K562 (cell line): ENCODE measurements around the gene TMEM156. TPM values are rescaled to one million over a fixed set of nuclear protein-coding genes. Genes with fewer than 3 reads are reported as not detected.

Source experiments
- ATAC-seq: fragments of 200-7000 bp; cut with Tn5 transposase; 3 replicates; pipeline ENCODE4 v1.9.1; 2020; ENCODE audit warnings: moderate library complexity
- BruUV-seq: library from RNA; stranded (reverse); fragments of 400-500 nt; replicated peaks from 2 replicates; lab custom pipeline; 2021; lab: Mats Ljungman, UMichigan
- CTCF ChIA-PET: fragments of 300-600 bp; formaldehyde crosslinking; extraction: SDS; loops from one replicate; lab custom pipeline; 2021; ENCODE audit warnings: low intra/inter-chr PET ratio; lab: Yijun Ruan, JAX
- POLR2A ChIA-PET: fragments of 300-600, 350-650 bp; sonication (Branson Sonifier 250); formaldehyde crosslinking; extraction: SDS; loops from one replicate; lab custom pipeline; 2021; ENCODE audit warnings: antibody characterized with exemption, inconsistent platforms; lab: Yijun Ruan, JAX
- DNase-seq, 4 experiments: peaks; one replicate each; pipeline versions ENCODE4 v3.0.0 to v3.0.0-alpha.2; 2011 to 2018; ENCODE audit warnings: low spot score in 3 of 4, mixed read lengths in 3 of 4; ENCODE audit errors: extremely low read depth in 1 of 4
- FAIRE-seq: peaks from 2 replicates; lab custom pipeline; 2011; peaks lifted over from hg19 to GRCh38; lab: Jason Lieb, UNC
- H2AFZ ChIP-seq: 2 replicates; pipeline ENCODE4 v1.6.0; 2011; ENCODE audit warnings: low read depth, low read length, control low read depth, inconsistent platforms
- H3K27ac ChIP-seq: fragments of 200-600 bp; 3 replicates; pipeline ENCODE4 v1.8.0; 2011; ENCODE audit warnings: low read depth, mild to moderate bottlenecking, control low read depth, inconsistent platforms, low read length, moderate library complexity, mixed read lengths; ENCODE audit errors: extremely low read depth
- H3K27me3 ChIP-seq, 2 experiments: fragments of 300-600 bp in 1 of 2; 2 replicates in 1 of 2; 3 replicates in 1 of 2; pipeline versions ENCODE4 v1.6.0 to v1.8.0; 2011; ENCODE audit warnings: inconsistent platforms in 2 of 2, low read length in 2 of 2, mild to moderate bottlenecking in 1 of 2, mixed read lengths in 1 of 2, moderate library complexity in 1 of 2; ENCODE audit not compliant: control insufficient read depth in 2 of 2, insufficient read depth in 2 of 2
- H3K36me3 ChIP-seq: fragments of 300-600 bp; 3 replicates; pipeline ENCODE4 v1.8.0; 2011; ENCODE audit warnings: mild to moderate bottlenecking, low read length, inconsistent platforms; ENCODE audit not compliant: control insufficient read depth, insufficient read depth
- H3K4me1 ChIP-seq, 2 experiments: fragments of 200-600 bp in 1 of 2; replicated peaks in 1 of 2; 2 replicates in 1 of 2; 3 replicates in 1 of 2; pipeline versions ENCODE4 v1.5.1 to v1.8.0; 2011; ENCODE audit warnings: inconsistent platforms in 2 of 2, low read length in 2 of 2, mild to moderate bottlenecking in 1 of 2, mixed read lengths in 1 of 2, moderate library complexity in 1 of 2; ENCODE audit not compliant: control insufficient read depth in 2 of 2, insufficient read depth in 2 of 2
- H3K4me2 ChIP-seq: 2 replicates; pipeline ENCODE4 v1.6.1; 2011; ENCODE audit warnings: low read length, control low read depth, inconsistent platforms, mixed read lengths; ENCODE audit not compliant: insufficient read depth
- H3K4me3 ChIP-seq: fragments of 200-600 bp; sonication (generic), shearing (Covaris generic); 2 replicates; pipeline ENCODE4 v1.5.1; 2016; ENCODE audit warnings: control low read depth, inconsistent platforms
- H3K79me2 ChIP-seq: fragments of 200-600 bp; 3 replicates; pipeline ENCODE4 v1.8.0; 2011; ENCODE audit warnings: low read length, inconsistent platforms; ENCODE audit not compliant: control insufficient read depth, insufficient read depth
- H3K9ac ChIP-seq, 2 experiments: 2 replicates each; pipeline versions ENCODE4 v1.6.0 to v1.6.1; 2011; ENCODE audit warnings: low read depth in 2 of 2, low read length in 2 of 2, control low read depth in 1 of 2, inconsistent platforms in 1 of 2, mild to moderate bottlenecking in 1 of 2, mixed read lengths in 1 of 2; ENCODE audit not compliant: insufficient read depth in 1 of 2
- H3K9me1 ChIP-seq: one replicate; pipeline ENCODE4 v1.6.0; 2011; ENCODE audit warnings: inconsistent platforms, mild to moderate bottlenecking, low read length, moderate library complexity; ENCODE audit not compliant: control insufficient read depth, insufficient read depth
- H3K9me3 ChIP-seq: replicated peaks from 2 replicates; pipeline ENCODE4 v1.5.1; 2011; ENCODE audit warnings: low read depth, low read length, inconsistent platforms; ENCODE audit not compliant: control insufficient read depth, insufficient read depth
- H4K20me1 ChIP-seq: replicated peaks from 2 replicates; pipeline ENCODE4 v1.6.1; 2011; ENCODE audit warnings: low read length, inconsistent platforms, mixed read lengths; ENCODE audit not compliant: control insufficient read depth, insufficient read depth
- CBFA2T2 ChIP-seq: fragments of 450-650 bp; conservative IDR thresholded peaks from 2 replicates; pipeline ENCODE4 v1.6.1; 2017; ENCODE audit warnings: mild to moderate bottlenecking
- HNRNPUL1 ChIP-seq: fragments of 200-400 bp; formaldehyde crosslinking; IDR thresholded peaks from 2 replicates; pipeline ENCODE4 v1.6.1; 2017; ENCODE audit warnings: low read length
- LEF1 ChIP-seq: fragments of 450-650 bp; IDR thresholded peaks from 2 replicates; pipeline ENCODE4 v1.6.1; 2016; ENCODE audit warnings: mild to moderate bottlenecking
- MYBL2 ChIP-seq, 2 experiments: fragments of 450-650 bp in 1 of 2; sonication (generic) in 1 of 2; formaldehyde crosslinking in 1 of 2; IDR thresholded peaks; 2 replicates each; pipeline versions ENCODE4 v1.6.1 to v1.8.1; 2017 to 2022; ENCODE audit warnings: borderline replicate concordance in 1 of 2, inconsistent platforms in 1 of 2, low read depth in 1 of 2, mild to moderate bottlenecking in 1 of 2, missing genetic modification reagents in 1 of 2, moderate library complexity in 1 of 2
- RBFOX2 ChIP-seq: fragments of 200-400 bp; formaldehyde crosslinking; IDR thresholded peaks from 2 replicates; pipeline ENCODE4 v1.6.1; 2017; ENCODE audit warnings: low read depth, mild to moderate bottlenecking, low read length, moderate library complexity
- SMAD2 ChIP-seq: fragments of 150-350 bp; IDR thresholded peaks from 2 replicates; pipeline ENCODE4 v1.6.1; 2014; ENCODE audit warnings: low read depth, mild to moderate bottlenecking, low read length
- ZC3H8 ChIP-seq: fragments of 450-650 bp; IDR thresholded peaks from 2 replicates; pipeline ENCODE4 v1.6.1; 2017
- ZNF175 ChIP-seq: fragments of 200-800 bp; sonication (Bioruptor generic); IDR thresholded peaks from 2 replicates; pipeline ENCODE4 v1.6.1; 2016; ENCODE audit warnings: low read depth, mild to moderate bottlenecking, missing genetic modification characterization, missing compliant biosample characterization
- ZNF184 ChIP-seq: sonication (generic); formaldehyde crosslinking; IDR thresholded peaks from 2 replicates; pipeline ENCODE4 v1.5.0; 2020; ENCODE audit warnings: missing genetic modification reagents
- ZNF436 ChIP-seq: fragments of 250-450, 450-650 bp; sonication (Bioruptor Pico); formaldehyde crosslinking; IDR thresholded peaks from 2 replicates; pipeline ENCODE4 v1.7.0; 2020; ENCODE audit warnings: mild to moderate bottlenecking
- WGBS: fragments of 100-300 bp; shearing (Covaris generic); methylation state at CpG from one replicate; pipeline ENCODE4 v1.1.6; 2016; ENCODE audit warnings: low coverage, mixed read lengths; ENCODE audit not compliant: insufficient coverage; ENCODE audit errors: missing lambda C conversion rate; 5-methylcytosine and 5-hydroxymethylcytosine counted together
- in situ Hi-C: fragments of 300-500 bp; cut with MboI; formaldehyde crosslinking; loops from 4 replicates; pipeline ENCODE4 v1.15.0; 2018; ENCODE audit warnings: inconsistent platforms, mixed read lengths
- intact Hi-C: fragments of 100-400 bp; cut with micrococcal nuclease; formaldehyde crosslinking; loops from 2 replicates; pipeline ENCODE4 v1.14.2; 2022
- polyA plus RNA-seq, 8 experiments: library from polyadenylated mRNA; depleted of rRNA in 4 of 8; stranded (reverse) in 5 of 8; unstranded in 3 of 8; fragments of >200 nt; fragmentation: Nextera tagmentation in 2 of 8; fragmentation: Illumina TruSeq in 1 of 8; extraction: Ambion mirVana in 2 of 8; extraction: Trizol in 1 of 8; gene quantifications; 2 replicates each; pipeline versions ENCODE4 v1.2.1 to v1.2.3, GENCODE V29; 2011 to 2014; ENCODE audit warnings: inconsistent platforms in 1 of 8, missing spikeins in 1 of 8
- total RNA-seq, 7 experiments: library from RNA; depleted of rRNA in 6 of 7; stranded (reverse); fragments of >200 nt in 6 of 7; fragmentation: Illumina TruSeq in 2 of 7; extraction: Trizol in 2 of 7; gene quantifications; 2 replicates each; pipeline versions ENCODE4 v1.2.1 to v1.2.3, GENCODE V29; 2011 to 2021; ENCODE audit warnings: low replicate concordance in 1 of 7
- TF ChIP-seq, protein P1 (sequence below): fragments of 250-450 bp; sonication (Bioruptor Pico); IDR thresholded peaks from 2 replicates; pipeline ENCODE4 v1.8.0; 2021; ENCODE audit warnings: borderline replicate concordance, mild to moderate bottlenecking, moderate library complexity; ENCODE audit not compliant: poor library complexity, severe bottlenecking
- TF ChIP-seq, protein P2 (sequence below): sonication (generic); formaldehyde crosslinking; IDR thresholded peaks from 2 replicates; pipeline ENCODE4 v1.8.1; 2022; ENCODE audit warnings: missing genetic modification reagents
- TF ChIP-seq, protein P3 (sequence below), 2 experiments: fragments of 450-650 bp; IDR thresholded peaks; 2 replicates each; pipeline ENCODE4 v1.6.1; 2016; ENCODE audit warnings: mild to moderate bottlenecking in 2 of 2, borderline replicate concordance in 1 of 2, low read depth in 1 of 2, moderate library complexity in 1 of 2

TMEM156 gene
- total and polyA plus RNA-seq, 9 of the 15 experiments (the other 6 are each of a cell fraction or from before 2014, with no cell fraction given), result 3.5 to 9.6 (median 6.4) TPM

DNA sequence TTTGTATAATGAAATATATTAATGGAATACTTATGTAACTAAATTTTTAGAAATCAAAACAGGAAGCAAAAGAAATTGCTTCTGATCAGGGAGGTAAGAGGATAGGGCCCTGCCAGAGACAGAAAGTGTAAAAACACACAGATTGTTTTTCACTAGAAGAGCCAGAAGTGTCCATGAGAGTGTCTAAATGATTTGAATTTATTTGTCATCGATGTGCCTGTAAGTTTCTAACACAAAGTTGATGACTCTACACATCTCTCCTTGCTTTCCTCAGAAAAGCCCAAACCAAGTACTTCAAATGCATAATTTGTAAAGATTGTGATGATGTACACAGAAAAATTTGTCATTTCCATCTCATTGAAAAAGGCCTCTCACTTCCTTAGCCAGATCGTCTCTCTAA lies 80.6 kb downstream of the TMEM156 start:
- intact Hi-C loops, result no loop called here
- ChIA-PET POLR2A (no interaction called here), CTCF (no interaction called here)
- H3K36me3 ChIP-seq, result no peaks in the 10 kb centered on the region
- no peaks in the 10 kb centered on the region for H3K4me1 ChIP-seq
- no peak for TF ChIP-seq LEF1
- TF ChIP-seq, protein P1, sequence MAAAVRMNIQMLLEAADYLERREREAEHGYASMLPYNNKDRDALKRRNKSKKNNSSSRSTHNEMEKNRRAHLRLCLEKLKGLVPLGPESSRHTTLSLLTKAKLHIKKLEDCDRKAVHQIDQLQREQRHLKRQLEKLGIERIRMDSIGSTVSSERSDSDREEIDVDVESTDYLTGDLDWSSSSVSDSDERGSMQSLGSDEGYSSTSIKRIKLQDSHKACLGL (CRISPR knock-in tag), result no peak
- TF ChIP-seq, protein P2, sequence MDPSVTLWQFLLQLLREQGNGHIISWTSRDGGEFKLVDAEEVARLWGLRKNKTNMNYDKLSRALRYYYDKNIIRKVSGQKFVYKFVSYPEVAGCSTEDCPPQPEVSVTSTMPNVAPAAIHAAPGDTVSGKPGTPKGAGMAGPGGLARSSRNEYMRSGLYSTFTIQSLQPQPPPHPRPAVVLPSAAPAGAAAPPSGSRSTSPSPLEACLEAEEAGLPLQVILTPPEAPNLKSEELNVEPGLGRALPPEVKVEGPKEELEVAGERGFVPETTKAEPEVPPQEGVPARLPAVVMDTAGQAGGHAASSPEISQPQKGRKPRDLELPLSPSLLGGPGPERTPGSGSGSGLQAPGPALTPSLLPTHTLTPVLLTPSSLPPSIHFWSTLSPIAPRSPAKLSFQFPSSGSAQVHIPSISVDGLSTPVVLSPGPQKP (CRISPR knock-in tag), result no peak
- no peak for TF ChIP-seq ZNF175 (CRISPR knock-in tag)
- TF ChIP-seq SMAD2, result no peak
- no peak for TF ChIP-seq ZC3H8
- no peak for TF ChIP-seq CBFA2T2
- TF ChIP-seq ZNF184 (CRISPR knock-in tag), result no peak
- TF ChIP-seq, protein P3, sequence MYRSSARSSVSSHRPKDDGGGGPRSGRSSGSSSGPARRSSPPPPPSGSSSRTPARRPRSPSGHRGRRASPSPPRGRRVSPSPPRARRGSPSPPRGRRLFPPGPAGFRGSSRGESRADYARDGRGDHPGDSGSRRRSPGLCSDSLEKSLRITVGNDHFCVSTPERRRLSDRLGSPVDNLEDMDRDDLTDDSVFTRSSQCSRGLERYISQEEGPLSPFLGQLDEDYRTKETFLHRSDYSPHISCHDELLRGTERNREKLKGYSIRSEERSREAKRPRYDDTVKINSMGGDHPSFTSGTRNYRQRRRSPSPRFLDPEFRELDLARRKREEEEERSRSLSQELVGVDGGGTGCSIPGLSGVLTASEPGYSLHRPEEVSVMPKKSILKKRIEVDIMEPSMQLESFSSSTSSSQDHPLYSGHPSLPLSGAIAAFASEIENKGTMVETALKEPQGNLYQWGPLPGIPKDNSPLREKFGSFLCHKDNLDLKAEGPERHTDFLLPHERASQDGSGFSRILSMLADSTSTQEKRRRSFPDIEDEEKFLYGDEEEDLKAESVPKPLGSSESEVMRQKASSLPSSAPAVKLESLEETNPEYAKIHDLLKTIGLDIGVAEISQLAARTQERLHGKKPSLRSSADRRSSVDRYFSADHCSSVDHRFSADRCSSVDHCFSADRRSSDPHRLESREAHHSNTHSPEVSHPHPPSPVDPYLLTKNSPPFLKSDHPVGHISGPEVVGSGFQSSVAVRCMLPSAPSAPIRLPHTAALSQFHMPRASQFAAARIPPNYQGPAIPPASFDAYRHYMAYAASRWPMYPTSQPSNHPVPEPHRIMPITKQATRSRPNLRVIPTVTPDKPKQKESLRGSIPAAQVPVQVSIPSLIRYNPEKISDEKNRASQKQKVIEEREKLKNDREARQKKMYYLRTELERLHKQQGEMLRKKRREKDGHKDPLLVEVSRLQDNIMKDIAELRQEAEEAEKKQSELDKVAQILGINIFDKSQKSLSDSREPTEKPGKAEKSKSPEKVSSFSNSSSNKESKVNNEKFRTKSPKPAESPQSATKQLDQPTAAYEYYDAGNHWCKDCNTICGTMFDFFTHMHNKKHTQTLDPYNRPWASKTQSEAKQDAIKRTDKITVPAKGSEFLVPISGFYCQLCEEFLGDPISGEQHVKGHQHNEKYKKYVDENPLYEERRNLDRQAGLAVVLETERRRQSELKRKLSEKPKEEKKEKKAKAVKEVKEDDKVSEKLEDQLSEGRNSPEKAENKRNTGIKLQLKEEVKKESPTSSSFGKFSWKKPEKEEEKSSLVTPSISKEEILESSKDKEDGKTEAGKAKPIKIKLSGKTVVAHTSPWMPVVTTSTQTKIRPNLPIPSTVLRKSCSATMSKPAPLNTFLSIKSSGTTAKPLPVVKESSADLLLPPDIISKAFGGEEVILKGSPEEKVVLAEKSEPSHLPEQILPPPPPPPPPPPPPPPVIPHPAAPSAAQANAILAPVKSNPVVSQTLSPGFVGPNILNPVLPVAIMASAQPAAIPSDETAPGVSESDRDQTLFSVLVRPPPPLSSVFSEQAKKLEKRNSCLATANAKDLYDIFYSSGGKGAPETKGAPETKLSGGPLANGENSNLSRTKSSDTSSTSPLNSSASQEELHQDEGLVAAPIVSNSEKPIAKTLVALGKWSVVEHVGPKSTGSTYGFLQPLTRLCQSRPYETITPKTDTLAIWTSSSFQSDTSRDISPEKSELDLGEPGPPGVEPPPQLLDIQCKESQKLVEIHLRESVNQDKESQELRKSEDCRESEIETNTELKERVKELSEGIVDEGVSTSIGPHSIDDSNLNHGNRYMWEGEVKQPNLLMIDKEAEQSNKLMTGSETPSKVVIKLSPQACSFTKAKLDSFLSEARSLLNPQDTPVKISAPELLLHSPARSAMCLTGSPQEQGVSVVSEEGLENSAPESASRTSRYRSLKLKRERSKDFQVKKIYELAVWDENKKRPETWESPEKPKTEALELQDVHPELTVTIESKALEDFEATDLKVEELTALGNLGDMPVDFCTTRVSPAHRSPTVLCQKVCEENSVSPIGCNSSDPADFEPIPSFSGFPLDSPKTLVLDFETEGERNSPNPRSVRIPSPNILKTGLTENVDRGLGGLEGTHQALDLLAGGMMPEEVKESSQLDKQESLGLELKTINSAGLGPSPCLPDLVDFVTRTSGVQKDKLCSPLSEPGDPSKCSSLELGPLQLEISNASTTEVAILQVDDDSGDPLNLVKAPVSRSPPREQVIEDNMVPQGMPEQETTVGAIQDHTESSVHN (IDR thresholded peaks at IDR 0.05; ENCODE audit: borderline replicate concordance in 1 of 2, low read depth in 1 of 2), result no peak
- no peak for TF ChIP-seq RBFOX2
- no peak for TF ChIP-seq ZNF436 (CRISPR knock-in tag)
- no peak for TF ChIP-seq MYBL2 (IDR thresholded peaks at IDR 0.05; ENCODE audit: low read depth)
- TF ChIP-seq MYBL2 (CRISPR knock-in tag; IDR thresholded peaks at IDR 0.05; ENCODE audit: borderline replicate concordance), result no peak
- TF ChIP-seq HNRNPUL1, result no peak
- no peaks in the 10 kb centered on the region for H3K9me1 ChIP-seq
- no peak overlapping the region for H3K4me3 ChIP-seq
- H3K4me2 ChIP-seq, result no peak overlapping the region
- WGBS, result 0% methylated on average over 2 of the region's 2 CpGs
- no peak overlapping the region for H3K27ac ChIP-seq
- no peak overlapping the region for H2AFZ ChIP-seq
- H4K20me1 ChIP-seq, result no peaks in the 10 kb centered on the region
- DNase-seq (no peak), FAIRE-seq (no peak), ATAC-seq (no peak)
- H3K9ac ChIP-seq, result no peak overlapping the region
- in situ Hi-C loops, result loop anchor here (10.0 kb wide), 1 partner anchor 683 kb away; the partner anchor contains the start of gene SMIM14
- H3K27me3 ChIP-seq, result peaks cover 16 to 18% of the 10 kb centered on the region in 2 experiments; a peak in 3 of 5 replicates
- no TSS peak for BruUV-seq
- H3K79me2 ChIP-seq, result no peaks in the 10 kb centered on the region
- H3K9me3 ChIP-seq, result no peaks in the 10 kb centered on the region
